Pulmonary artery endothelial cell (primary cell): Measurements from ENCODE around the gene MMP13. TPM values are rescaled to one million over a fixed set of nuclear protein-coding genes. Genes with fewer than 3 reads are reported as not detected.
"Not testable (repeated sequence)": the region's sequence is repeated elsewhere in the genome, so short reads cannot be mapped to it uniquely, and the experiment has no call there.

Experiments
- DNase-seq: peaks from one replicate; pipeline ENCODE4 v3.0.0-alpha.2; 2011; ENCODE audit warnings: low read depth, low spot score
- total RNA-seq: library from RNA; depleted of rRNA; stranded (reverse); fragments of >200 nt; gene quantifications from 2 replicates; pipeline ENCODE4 v1.2.3, GENCODE V29; 2014

The MMP13 gene
- total RNA-seq, 1 donor from 2014 or later, result not detected

DNA sequence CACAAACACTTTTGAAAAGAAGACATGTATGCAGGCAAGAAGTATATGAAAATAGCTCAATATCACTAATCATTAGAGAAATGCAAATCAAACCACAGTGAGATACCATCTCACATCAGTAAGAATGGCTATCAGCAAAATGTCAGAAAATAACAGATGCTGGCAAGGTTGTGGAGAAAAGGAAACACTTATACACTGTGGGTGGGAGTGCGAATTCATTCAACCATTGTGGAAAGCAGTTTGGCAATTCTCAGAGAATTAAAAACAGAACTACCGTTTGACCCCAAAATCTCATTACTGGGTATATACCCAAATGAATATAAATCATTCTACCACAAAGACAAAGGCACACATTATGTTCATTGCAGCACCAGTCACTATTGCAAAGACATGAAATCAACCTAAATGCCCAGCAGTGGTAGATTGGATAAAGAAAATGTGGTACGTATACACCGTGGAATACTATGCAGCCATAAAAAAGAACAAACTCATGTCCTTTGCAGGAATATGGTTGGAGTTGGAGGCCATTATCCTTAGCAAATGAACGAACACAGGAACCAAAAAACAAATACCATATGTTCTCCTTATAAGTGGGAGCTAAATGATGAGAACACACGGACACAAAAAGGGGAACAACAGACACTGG is 18.5 kb downstream of the MMP13 start:
- no peak for DNase-seq

DNA sequence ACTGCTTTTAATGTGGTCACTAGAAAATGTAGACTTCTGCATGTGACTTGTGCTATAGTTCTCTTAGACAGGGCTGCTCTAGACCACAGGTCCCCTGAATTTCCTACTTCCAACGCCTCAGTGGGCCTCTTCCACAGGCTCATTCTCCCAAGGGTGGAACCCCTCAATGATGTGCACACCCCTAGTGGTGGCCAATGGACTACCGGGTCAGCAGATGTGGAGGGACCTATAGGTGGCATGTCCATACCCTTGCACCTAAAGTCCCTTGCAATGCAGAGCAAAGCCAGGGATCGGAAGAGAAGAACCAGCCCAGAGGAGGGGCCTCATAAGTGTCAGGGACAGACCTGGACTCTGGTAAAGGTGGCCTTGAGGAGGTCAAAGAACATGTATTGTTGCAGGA is 20.0 kb downstream of the MMP13 start:
- no peak for DNase-seq

DNA sequence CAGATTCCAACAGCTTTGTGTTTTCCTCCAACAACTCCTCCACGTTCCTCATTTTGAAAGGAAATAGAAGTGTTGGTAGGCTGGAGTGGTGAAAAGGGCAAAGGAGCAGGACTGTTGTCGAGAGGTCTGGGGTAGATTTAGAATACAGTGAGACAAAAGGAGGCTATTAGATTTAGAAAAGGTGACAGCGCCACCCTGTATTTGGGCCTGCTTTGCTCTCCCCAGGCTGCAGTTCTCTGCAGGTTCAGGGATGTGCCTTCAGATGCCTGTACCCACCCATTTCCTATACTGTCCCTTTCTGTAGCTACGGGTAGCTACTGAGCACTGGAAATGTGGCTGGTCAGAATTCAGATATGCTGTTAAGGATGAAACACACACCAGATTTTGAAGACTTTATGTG is 20.8 kb downstream of the MMP13 start:
- no peak for DNase-seq

GRCh38 chr11:102933627-102934026 is 21.9 kb downstream of the MMP13 start:
- no peak for DNase-seq

- no peak for DNase-seq
These were observed 22.9 kb downstream of the MMP13 start for GRCh38 chr11:102932678-102933077.

DNA sequence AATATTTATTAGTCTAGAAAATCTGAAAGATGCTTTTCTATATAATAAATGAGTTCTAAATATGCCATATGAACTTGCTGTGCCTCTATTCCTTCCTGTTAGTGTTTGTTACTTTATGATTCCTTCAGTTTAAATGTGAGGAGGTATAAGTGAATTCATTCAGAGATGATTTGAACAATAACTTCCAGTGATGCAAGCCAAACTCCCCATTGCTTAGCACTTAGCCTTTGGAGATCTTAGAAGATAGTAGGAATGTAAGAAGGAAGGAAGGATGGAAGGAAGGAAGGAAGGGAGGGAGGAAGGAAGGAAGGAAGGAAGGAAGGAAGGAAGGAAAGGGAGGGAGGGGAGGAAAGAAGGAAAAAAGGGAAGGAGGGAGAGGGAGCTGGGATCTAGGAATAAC is 25.1 kb downstream of the MMP13 start:
- DNase-seq, result no peak

DNA sequence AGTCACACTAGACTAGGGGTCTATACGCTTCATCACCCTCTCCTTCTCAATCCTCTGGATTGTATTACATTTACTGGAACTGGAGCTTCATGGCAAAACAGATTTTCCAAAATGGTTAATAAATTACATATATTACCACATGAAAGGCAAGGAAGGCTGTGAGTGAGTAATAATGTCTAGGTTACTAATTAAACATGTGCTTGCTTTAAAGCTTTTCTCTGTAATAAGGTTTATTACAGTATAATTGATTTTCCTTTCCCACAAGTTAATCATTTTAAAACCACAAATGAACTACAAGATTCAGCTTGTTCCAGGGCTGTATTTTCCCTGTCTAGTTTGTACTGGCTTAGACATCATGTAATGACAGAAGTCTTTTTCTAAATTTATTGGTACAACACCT is 25.6 kb downstream of the MMP13 start:
- no peak for DNase-seq

GRCh38 chr11:102929166-102929565 is 26.4 kb downstream of the MMP13 start:
- no peak for DNase-seq

DNA sequence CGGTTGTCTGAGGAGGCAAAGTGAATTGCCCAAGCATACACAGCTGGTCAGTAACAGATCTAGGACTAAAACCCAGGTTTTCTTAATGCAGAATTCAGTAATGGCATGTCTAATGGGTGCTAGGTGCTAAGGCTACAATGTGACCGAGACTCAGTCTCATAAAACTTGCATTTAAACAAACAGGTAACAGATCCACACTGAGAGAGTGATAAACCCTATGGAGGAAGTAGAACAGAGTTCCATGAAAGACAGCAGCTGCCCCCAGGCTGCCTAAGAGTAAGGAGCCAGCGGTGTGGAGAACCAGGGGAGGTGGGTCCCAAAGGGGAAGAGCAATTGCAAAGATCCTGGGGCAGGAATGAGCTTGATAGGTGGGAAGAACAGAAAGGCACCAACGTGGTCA is 27.3 kb downstream of the MMP13 start:
- no peak for DNase-seq

GRCh38 chr11:102927624-102927990 is 27.9 kb downstream of the MMP13 start:
- no peak for DNase-seq

DNA sequence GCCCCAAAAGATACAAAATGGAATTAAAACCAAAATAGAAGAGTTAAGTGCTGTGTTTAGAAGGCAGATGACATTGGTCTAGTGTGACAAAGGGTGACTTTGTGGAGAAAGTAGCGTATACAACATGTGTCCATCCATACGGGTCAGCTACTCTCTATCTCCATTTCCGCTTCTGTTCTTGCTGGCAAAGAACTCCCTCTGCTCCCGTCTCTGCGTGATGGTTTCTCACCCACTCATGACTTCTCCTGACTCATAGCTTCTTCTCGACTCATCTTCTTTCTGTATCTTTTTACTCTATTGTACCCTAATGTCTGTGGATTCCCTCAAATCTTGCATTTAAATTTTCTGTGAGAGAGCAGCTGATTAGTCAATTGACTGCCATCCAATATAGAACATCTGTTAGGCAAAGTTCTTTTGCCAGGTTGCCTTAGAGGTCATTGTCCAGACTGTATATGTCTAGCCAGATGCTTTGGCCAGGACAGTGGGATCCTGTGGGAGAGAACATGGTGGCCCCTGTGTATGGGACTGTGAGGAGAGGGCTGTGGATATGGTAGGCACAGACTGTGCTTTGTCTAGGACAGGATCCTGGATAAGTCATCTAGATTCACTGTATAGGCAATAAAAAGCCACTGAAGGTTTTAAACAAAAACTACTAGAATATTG is 28.4 kb downstream of the MMP13 start:
- no peak for DNase-seq

- no peak for DNase-seq
These were observed 29.0 kb downstream of the MMP13 start for GRCh38 chr11:102926517-102926916.

DNA sequence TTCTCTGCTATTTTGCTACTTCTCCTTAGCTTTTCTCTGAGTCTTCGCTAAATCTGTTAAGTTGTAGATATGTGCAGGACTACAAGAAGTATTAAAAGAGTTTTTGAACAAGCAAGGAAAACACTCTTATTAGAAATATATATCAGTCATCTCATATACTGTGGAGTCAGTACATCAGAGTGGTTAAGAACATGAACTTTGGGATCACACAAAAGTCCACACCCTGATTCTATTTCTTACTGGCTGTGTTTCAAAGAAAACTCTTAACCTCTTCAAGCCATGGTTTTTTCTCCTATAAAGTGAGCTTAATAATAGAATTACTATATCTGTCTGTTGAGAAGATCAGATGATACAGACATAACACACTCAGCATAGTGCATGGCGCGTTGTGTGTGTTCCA is 29.5 kb downstream of the MMP13 start:
- no peak for DNase-seq

- no peak for DNase-seq
These were observed 30.6 kb downstream of the MMP13 start for GRCh38 chr11:102924851-102925380.

GRCh38 chr11:102921587-102922220 is 33.8 kb downstream of the MMP13 start:
- DNase-seq, result no peak

DNA sequence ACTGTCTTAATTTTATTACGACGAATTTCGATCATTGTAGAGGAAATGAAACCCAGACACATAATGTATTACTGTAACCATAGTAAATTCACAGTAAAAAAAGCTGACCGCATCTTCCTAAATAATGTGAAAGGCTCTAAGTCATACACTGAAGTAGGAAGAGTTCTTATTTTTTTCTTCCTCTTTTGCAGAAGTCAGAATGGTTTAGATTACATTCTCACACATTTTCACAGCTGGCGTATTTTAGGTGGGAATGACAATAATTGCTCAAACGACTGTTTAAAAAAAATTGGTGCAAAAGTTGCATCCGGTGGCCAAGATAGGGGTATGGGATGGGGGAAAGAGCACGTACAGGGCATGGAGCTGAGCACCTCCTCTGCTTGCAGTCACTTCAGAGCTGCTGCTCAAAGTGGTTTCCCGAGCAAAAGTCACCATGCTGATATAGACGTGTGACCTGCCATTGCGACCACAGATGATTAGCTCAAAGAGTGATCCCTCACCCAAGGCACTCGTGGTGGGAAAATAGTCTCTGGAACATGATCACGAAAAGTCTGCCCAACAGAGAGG is 35.3 kb downstream of the MMP13 start:
- no peak for DNase-seq

GRCh38 chr11:102915044-102915375 is 40.5 kb downstream of the MMP13 start:
- no peak for DNase-seq

- no peak for DNase-seq
These were observed 41.1 kb downstream of the MMP13 start for GRCh38 chr11:102914238-102915043.

GRCh38 chr11:102912482-102912830 is 43.1 kb downstream of the MMP13 start:
- DNase-seq, result no peak

- DNase-seq, result no peak
These were observed 43.6 kb downstream of the MMP13 start for GRCh38 chr11:102911758-102912481.

GRCh38 chr11:102905848-102906247 is 49.7 kb downstream of the MMP13 start:
- not testable (repeated sequence) for DNase-seq
